ENCODE results near the gene ARL4A. TPM values are rescaled to one million over a fixed set of nuclear protein-coding genes. Genes with fewer than 3 reads are reported as not detected.

The ARL4A gene
- total RNA-seq, 1 experiment from 2014 or later, result 39.4 TPM

- Histone ChIP-seq H2BK120ac (ENCODE audit: low read depth, low read length, poor library complexity, severe bottlenecking) (no peak overlapping the region), H3K4me1 (ENCODE audit: insufficient read depth, low read length) (peaks cover 5% of the 10 kb centered on the region; the same call in 1 of the 2 replicates), H3K23me2 (ENCODE audit: insufficient read length, low read depth, low read length, poor library complexity, severe bottlenecking) (no peaks in the 10 kb centered on the region), H3K79me1 (ENCODE audit: insufficient read depth, low read depth, low read length, poor library complexity, severe bottlenecking) (no peaks in the 10 kb centered on the region), H2BK20ac (ENCODE audit: low read depth, low read length, poor library complexity, severe bottlenecking) (no peak overlapping the region), H3T11ph (ENCODE audit: low read length) (no peak overlapping the region), H3K9me3 (ENCODE audit: control insufficient read depth, low read depth, low read length) (no peaks in the 10 kb centered on the region), H3K4ac (ENCODE audit: low read depth, low read length) (no peak overlapping the region), H3K14ac (ENCODE audit: insufficient read depth, low read length) (peak overlapping the region; percentile 44; the same call in 1 of the 2 replicates), H2BK12ac (ENCODE audit: insufficient read length, low read depth, low read length) (no peak overlapping the region), H2AFZ (ENCODE audit: low read length) (peak overlapping the region; percentile 90), H4K5ac (ENCODE audit: insufficient read length, low read depth, low read length) (no peak overlapping the region), H4K8ac (replicated peaks; ENCODE audit: insufficient read length, low read depth, low read length) (no peak overlapping the region), H3K27ac (ENCODE audit: insufficient read length, low read depth, low read length) (no peak overlapping the region), H2BK15ac (ENCODE audit: low read depth, low read length) (peak overlapping the region; percentile 73; the same call in 1 of the 2 replicates), H2AK5ac (ENCODE audit: insufficient read length, low read length) (no peak overlapping the region), H3K18ac (ENCODE audit: insufficient read length, low read depth, low read length) (peak overlapping the region; percentile 86), H3K23ac (ENCODE audit: insufficient read length, low read depth, low read length) (no peak overlapping the region), H3K27me3 (ENCODE audit: insufficient read depth, low read length) (no peaks in the 10 kb centered on the region), H2BK5ac (ENCODE audit: insufficient read length, low read length) (no peak overlapping the region), H3K79me2 (ENCODE audit: insufficient read depth, low read length) (no peaks in the 10 kb centered on the region), H3K9ac (ENCODE audit: extremely low read depth, insufficient read length, low read length) (no peak overlapping the region), H3K56ac (ENCODE audit: insufficient read length, low read depth, low read length) (no peak overlapping the region), H3K4me2 (ENCODE audit: insufficient read depth, insufficient read length, low read length) (no peak overlapping the region), H4K20me1 (ENCODE audit: control insufficient read depth, insufficient read depth, insufficient read length) (no peaks in the 10 kb centered on the region), H4K91ac (ENCODE audit: insufficient read length, low read depth, low read length) (no peak overlapping the region)
- TF ChIP-seq CTCF (conservative IDR thresholded peaks at IDR 0.05), result no peak
- Mint-ChIP-seq H3K36me3 (ENCODE audit: insufficient read depth in 1 of 3, low read depth in 3 of 3) (no peaks in the 10 kb centered on the region), H3K4me3 (no peak overlapping the region), H3K4me1 (peaks cover 19 to 24% of the 10 kb centered on the region in 2 experiments), H3K9me3 (no peaks in the 10 kb centered on the region), H3K27ac (no peak overlapping the region), H3K27me3 (ENCODE audit: low read depth) (no peaks in the 10 kb centered on the region)
- WGBS (ENCODE audit: extremely low coverage, insufficient read length, low lambda C conversion rate), result no CpG with 5 or more reads among the region's 1 CpG
- DNase-seq, result no peak
Observed at GRCh38 chr7:12646139-12646538, 41.3 kb upstream of the ARL4A start.

Data from H9 (cell line).